ENCODE measurements around the gene ACSL1.

The ACSL1 gene

DNA sequence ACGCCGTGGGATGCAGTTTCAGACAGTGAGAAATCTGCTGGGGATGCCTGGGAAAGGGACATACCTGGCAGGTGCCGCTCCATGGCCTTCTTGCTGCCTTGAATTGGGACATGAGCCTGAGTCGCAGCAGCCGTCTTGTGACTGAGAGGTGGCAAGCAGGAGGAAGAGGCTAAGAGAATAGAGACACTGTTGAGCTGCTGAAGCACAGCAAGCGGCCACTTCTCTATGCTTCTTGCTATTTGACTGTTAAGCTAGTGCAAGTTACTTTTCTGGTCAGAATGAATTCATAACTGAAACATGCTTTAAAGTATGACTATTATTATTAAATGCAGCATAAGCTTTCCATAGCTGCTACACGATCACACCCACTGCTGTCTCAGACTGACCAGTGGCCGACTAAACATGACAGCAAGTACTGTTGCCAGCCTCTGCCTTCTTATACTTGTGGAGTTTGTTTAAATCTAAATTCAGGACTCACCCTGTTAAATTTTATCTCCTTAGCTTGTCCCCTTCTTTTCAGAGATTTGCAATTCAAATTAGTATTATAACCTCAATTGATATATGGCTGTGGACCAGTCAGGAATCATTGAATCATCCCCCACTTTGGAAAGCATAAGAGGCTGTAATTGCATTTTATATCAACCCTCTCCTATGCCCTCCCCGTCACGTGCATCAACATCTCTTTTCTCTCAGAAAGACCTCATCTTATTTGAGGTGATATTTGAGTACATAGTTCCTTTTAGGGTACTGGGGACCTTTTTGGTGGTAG, 24.8 kb upstream of the ACSL1 start:
- no peak overlapping the region for H3K27ac ChIP-seq

GRCh38 chr4:184850018-184850417, 24.2 kb upstream of the ACSL1 start:
- no peak overlapping the region for H3K27ac ChIP-seq
- TF ChIP-seq ZFX (IDR thresholded peaks at IDR 0.05; ENCODE audit: borderline replicate concordance): no peak
- TF ChIP-seq, protein P1, sequence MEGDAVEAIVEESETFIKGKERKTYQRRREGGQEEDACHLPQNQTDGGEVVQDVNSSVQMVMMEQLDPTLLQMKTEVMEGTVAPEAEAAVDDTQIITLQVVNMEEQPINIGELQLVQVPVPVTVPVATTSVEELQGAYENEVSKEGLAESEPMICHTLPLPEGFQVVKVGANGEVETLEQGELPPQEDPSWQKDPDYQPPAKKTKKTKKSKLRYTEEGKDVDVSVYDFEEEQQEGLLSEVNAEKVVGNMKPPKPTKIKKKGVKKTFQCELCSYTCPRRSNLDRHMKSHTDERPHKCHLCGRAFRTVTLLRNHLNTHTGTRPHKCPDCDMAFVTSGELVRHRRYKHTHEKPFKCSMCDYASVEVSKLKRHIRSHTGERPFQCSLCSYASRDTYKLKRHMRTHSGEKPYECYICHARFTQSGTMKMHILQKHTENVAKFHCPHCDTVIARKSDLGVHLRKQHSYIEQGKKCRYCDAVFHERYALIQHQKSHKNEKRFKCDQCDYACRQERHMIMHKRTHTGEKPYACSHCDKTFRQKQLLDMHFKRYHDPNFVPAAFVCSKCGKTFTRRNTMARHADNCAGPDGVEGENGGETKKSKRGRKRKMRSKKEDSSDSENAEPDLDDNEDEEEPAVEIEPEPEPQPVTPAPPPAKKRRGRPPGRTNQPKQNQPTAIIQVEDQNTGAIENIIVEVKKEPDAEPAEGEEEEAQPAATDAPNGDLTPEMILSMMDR (IDR thresholded peaks at IDR 0.05): no peak

More for the DNA sequence above, 24.8 kb upstream of the ACSL1 start:
- TF ChIP-seq, protein P1 (IDR thresholded peaks at IDR 0.05): no peak
- no peak for TF ChIP-seq ZFX (IDR thresholded peaks at IDR 0.05; ENCODE audit: borderline replicate concordance)

DNA sequence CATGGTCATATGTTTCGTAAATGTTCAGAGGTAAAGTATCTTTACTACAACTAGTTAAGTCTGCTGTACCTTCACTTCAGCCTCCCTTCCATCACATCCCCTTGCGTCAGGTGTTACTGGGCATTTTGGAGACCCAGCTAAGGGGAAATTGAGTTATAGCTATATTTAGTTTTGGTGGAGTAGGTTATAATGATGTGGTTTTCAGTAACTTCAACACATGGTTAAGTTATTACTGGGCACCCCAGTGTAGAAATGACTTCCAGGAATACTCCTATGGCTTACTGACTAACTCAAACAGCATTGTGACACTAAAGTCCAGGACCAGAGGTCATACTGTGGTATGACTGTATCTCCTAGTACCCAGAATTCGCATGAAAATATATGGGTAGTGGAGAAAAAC, 23.4 kb upstream of the ACSL1 start:
- no peak overlapping the region for H3K27ac ChIP-seq
- TF ChIP-seq, protein P1 (IDR thresholded peaks at IDR 0.05): no peak
- no peak for TF ChIP-seq ZFX (IDR thresholded peaks at IDR 0.05; ENCODE audit: borderline replicate concordance)

GRCh38 chr4:184848510-184848909, 22.7 kb upstream of the ACSL1 start:
- TF ChIP-seq ZFX (IDR thresholded peaks at IDR 0.05; ENCODE audit: borderline replicate concordance): no peak
- TF ChIP-seq, protein P1 (IDR thresholded peaks at IDR 0.05): no peak
- H3K27ac ChIP-seq: no peak overlapping the region

DNA sequence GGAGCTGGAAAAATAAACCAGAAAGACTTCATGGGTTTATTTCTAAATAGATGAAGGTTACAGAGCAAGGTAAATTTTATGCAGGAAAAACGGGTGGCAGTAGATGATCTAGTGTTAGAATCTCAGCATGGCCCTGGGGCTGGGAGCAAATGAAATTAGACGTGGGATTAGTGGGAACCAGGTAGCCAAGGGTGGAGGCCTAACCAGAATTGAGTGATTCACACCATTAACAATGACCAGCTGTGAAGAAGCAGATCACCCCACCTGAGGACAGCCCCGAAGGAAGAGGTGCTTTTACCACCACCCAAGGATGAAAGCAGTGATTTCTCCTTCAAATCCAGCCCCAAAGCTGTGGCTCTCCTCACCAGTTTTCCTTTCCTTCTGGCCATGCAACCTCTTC, 20.8 kb upstream of the ACSL1 start:
- TF ChIP-seq ZFX (IDR thresholded peaks at IDR 0.05; ENCODE audit: borderline replicate concordance): no peak
- TF ChIP-seq, protein P1 (IDR thresholded peaks at IDR 0.05): no peak
- no peak overlapping the region for H3K27ac ChIP-seq

- H3K27ac ChIP-seq: no peak overlapping the region
- TF ChIP-seq, protein P1 (IDR thresholded peaks at IDR 0.05): no peak
- no peak for TF ChIP-seq ZFX (IDR thresholded peaks at IDR 0.05; ENCODE audit: borderline replicate concordance)
Observed at GRCh38 chr4:184845367-184846021, 19.7 kb upstream of the ACSL1 start.

- TF ChIP-seq, protein P1 (IDR thresholded peaks at IDR 0.05): no peak
- TF ChIP-seq ZFX (IDR thresholded peaks at IDR 0.05; ENCODE audit: borderline replicate concordance): no peak
- H3K27ac ChIP-seq: no peak overlapping the region
Observed at GRCh38 chr4:184844742-184845141, 19.0 kb upstream of the ACSL1 start.
